Activated CD4-positive, CD25-positive, alpha-beta regulatory T cell treated with anti-CD3 and anti-CD28 coated beads, Interleukin-2, amount 50 U/mL, for 24 hours (primary cell): Measurements from ENCODE around the gene SLC1A5.
A peak's percentile ranks its signal among the peaks of the same experiment; 100 is the strongest.
"Not testable (repeated sequence)": the region's sequence is repeated elsewhere in the genome, so short reads cannot be mapped to it uniquely, and the experiment has no call there.

Source experiments
- ATAC-seq, 2 donors: fragments of 150-1000 bp; cut with Tn5 transposase; one replicate each; pipeline ENCODE4 v1.10.0; 2021; ENCODE audit warnings: mild to moderate bottlenecking in 1 of 2, moderate library complexity in 1 of 2

Gene SLC1A5

GRCh38 chr19:46788262-46788967 lies at the start of gene SLC1A5:
SLC1A5 (minus strand) TSS chr19:46788594; CDS start chr19:46787965, 629 bp downstream.
- ATAC-seq, result peak; percentile 82

- no peak for ATAC-seq
Measured at GRCh38 chr19:46838160-46838559, 49.8 kb upstream of the SLC1A5 start.

- no peak for ATAC-seq
Measured at GRCh38 chr19:46834984-46835383, 46.6 kb upstream of the SLC1A5 start.

- ATAC-seq, result no peak
Measured at GRCh38 chr19:46834121-46834520, 45.7 kb upstream of the SLC1A5 start.

GRCh38 chr19:46830864-46831263 lies 42.5 kb upstream of the SLC1A5 start:
- no peak for ATAC-seq

GRCh38 chr19:46828484-46828883 lies 40.1 kb upstream of the SLC1A5 start:
- ATAC-seq, result peak; percentile 89 to 95

GRCh38 chr19:46825731-46826055 lies 37.3 kb upstream of the SLC1A5 start:
- ATAC-seq, result no peak

GRCh38 chr19:46824890-46825730 lies 36.7 kb upstream of the SLC1A5 start:
- ATAC-seq, result no peak

- ATAC-seq, result no peak
Measured at GRCh38 chr19:46823049-46823448, 34.7 kb upstream of the SLC1A5 start.

GRCh38 chr19:46822410-46822787 lies 34.0 kb upstream of the SLC1A5 start:
- not testable (repeated sequence) for ATAC-seq

- peak; percentile 81 to 88 for ATAC-seq
Measured at GRCh38 chr19:46821512-46822409, 33.4 kb upstream of the SLC1A5 start.

GRCh38 chr19:46818812-46819211 lies 30.4 kb upstream of the SLC1A5 start:
- peak in 1 of 2 donors; percentile 25 for ATAC-seq

GRCh38 chr19:46815833-46816627 lies 27.6 kb upstream of the SLC1A5 start:
- ATAC-seq, result no peak

- ATAC-seq, result no peak
Measured at GRCh38 chr19:46813839-46814358, 25.5 kb upstream of the SLC1A5 start.

GRCh38 chr19:46812977-46813838 lies 24.8 kb upstream of the SLC1A5 start:
- ATAC-seq, result no peak

- ATAC-seq, result no peak
Measured at GRCh38 chr19:46809534-46810272, 21.3 kb upstream of the SLC1A5 start.

- ATAC-seq, result no peak
Measured at GRCh38 chr19:46806656-46807055, 18.3 kb upstream of the SLC1A5 start.

- not testable (repeated sequence) for ATAC-seq
Measured at GRCh38 chr19:46804432-46804831, 16.0 kb upstream of the SLC1A5 start.

- ATAC-seq, result no peak
Measured at GRCh38 chr19:46803555-46803954, 15.2 kb upstream of the SLC1A5 start.

GRCh38 chr19:46802152-46802551 lies 13.8 kb upstream of the SLC1A5 start:
- ATAC-seq, result no peak
